ENCODE results near the gene TMIE. TPM values are rescaled to one million over a fixed set of nuclear protein-coding genes. Genes with fewer than 3 reads are reported as not detected.

The TMIE gene
- polyA plus RNA-seq, 2 of the 4 experiments (the other 2 are of a cell fraction) = 0.09 to 0.12 TPM

DNA sequence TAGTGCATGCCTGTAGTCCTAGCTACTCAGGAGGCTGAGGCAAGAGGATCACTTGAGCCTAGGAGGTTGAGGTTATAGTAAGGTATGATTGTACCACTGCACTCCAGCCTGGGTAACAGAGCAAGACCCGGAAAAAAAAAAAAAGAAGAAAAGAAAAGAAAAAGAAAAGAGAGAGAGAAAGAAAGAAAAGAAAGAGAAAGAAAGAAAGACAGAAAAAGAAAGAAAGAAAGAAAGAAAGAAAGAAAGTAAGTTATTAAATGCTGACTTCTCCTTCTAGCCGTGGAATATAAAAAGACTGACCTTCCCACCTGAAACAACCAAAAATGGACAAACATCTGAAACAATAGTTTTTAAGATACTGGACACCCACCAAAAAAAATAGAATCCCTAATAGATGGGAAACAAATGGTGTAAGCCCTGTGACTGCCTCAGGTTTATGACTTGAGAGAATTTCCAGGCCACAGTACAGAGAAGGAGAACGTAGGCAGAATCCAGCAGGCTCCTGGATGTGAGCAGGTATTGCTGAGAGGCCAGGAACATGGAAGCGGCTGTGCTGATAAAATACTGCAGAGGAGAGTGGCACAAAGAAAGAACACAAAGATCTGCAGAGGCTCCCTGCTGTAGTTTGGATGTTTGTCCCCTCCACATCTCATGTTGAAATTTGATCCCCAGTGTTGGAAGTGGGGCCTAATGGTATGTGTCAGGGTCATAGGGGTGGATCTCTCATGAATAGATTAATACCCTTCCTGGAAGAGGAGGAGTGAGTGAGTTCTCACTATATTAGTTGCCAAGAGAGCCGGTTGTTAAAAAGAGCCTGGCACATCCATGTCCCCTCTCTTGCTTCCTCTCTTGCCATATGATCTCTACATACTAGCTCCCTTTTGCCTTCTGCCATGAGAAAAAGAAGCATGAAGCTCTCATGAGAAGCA, 58.3 kb downstream of the TMIE start:
- WGBS (ENCODE audit: missing lambda C conversion rate) = 72% methylated on average over 5 of the region's 5 CpGs
- TF ChIP-seq POLR2A (IDR thresholded peaks at IDR 0.05; ENCODE audit: low read length) = no peak
- no peak for TF ChIP-seq NR3C1 (IDR thresholded peaks at IDR 0.05)
- TF ChIP-seq NFE2L2 (conservative IDR thresholded peaks at IDR 0.05; ENCODE audit: low read length) = no peak
- TF ChIP-seq EHMT2 (IDR thresholded peaks at IDR 0.05; ENCODE audit: low read depth) = no peak
- no peak for TF ChIP-seq JUN (IDR thresholded peaks at IDR 0.05)
- no peak for TF ChIP-seq BHLHE40 (IDR thresholded peaks at IDR 0.05; ENCODE audit: low read depth, low read length)
- TF ChIP-seq, protein P1, sequence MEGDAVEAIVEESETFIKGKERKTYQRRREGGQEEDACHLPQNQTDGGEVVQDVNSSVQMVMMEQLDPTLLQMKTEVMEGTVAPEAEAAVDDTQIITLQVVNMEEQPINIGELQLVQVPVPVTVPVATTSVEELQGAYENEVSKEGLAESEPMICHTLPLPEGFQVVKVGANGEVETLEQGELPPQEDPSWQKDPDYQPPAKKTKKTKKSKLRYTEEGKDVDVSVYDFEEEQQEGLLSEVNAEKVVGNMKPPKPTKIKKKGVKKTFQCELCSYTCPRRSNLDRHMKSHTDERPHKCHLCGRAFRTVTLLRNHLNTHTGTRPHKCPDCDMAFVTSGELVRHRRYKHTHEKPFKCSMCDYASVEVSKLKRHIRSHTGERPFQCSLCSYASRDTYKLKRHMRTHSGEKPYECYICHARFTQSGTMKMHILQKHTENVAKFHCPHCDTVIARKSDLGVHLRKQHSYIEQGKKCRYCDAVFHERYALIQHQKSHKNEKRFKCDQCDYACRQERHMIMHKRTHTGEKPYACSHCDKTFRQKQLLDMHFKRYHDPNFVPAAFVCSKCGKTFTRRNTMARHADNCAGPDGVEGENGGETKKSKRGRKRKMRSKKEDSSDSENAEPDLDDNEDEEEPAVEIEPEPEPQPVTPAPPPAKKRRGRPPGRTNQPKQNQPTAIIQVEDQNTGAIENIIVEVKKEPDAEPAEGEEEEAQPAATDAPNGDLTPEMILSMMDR (IDR thresholded peaks at IDR 0.05) = no peak
- ChIA-PET POLR2A (no interaction called here), CTCF (no interaction called here)
- Histone ChIP-seq H3K4me3 (no peak overlapping the region), H3K4me1 (no peaks in the 10 kb centered on the region), H3K4me2 (no peak overlapping the region), H3K27ac (no peak overlapping the region), H3K9me3 (0 out of 3 replicates have a peak, but pooled peaks cover under 1% of the 10 kb centered on the region)
- DNase-seq (ENCODE audit: low read depth in 1 of 2, low spot score in 1 of 2) = no peak
- FAIRE-seq = no peak
- ATAC-seq = no peak

Small RNA genes within 50 kb of the gene (small RNA-seq; reads per million reads assigned to genes)
- gene PRSS45 = 0 reads per million in 6 experiments

Other genes with a start within 250 kb of the TMIE start
- not detected in 2 replicates for gene LTF, start 236.5 kb upstream of the TMIE start, polyA plus RNA-seq (2011; rRNA removed)
- gene LTF, start 236.5 kb upstream of the TMIE start, polyA plus RNA-seq (2017; fragmentation: RNase III; extraction: RNeasy Plus Mini Kit Qiagen cat#74134 plus additional on column Dnase treatment) = not detected in 3 replicates
- gene RTP3, start 203.4 kb upstream of the TMIE start, polyA plus RNA-seq (2011; rRNA removed) = not detected in 2 replicates
- gene RTP3, start 203.4 kb upstream of the TMIE start, polyA plus RNA-seq (2017; fragmentation: RNase III; extraction: RNeasy Plus Mini Kit Qiagen cat#74134 plus additional on column Dnase treatment) = not detected in 3 replicates
- 0.03 TPM in 1 of 2 replicates, not detected in the other for gene LRRC2, start 135.1 kb upstream of the TMIE start, polyA plus RNA-seq (2011; rRNA removed)
- gene LRRC2, start 135.1 kb upstream of the TMIE start, polyA plus RNA-seq (2017; fragmentation: RNase III; extraction: RNeasy Plus Mini Kit Qiagen cat#74134 plus additional on column Dnase treatment) = not detected in 3 replicates
- not detected in 2 replicates for gene FAM240A, start 88.9 kb upstream of the TMIE start, polyA plus RNA-seq (2011; rRNA removed)
- gene FAM240A, start 88.9 kb upstream of the TMIE start, polyA plus RNA-seq (2017; fragmentation: RNase III; extraction: RNeasy Plus Mini Kit Qiagen cat#74134 plus additional on column Dnase treatment) = not detected in 3 replicates
- gene ALS2CL, start 7.7 kb upstream of the TMIE start, polyA plus RNA-seq (2011; rRNA removed) = 2.3 and 3.6 TPM in 2 replicates
- gene ALS2CL, start 7.7 kb upstream of the TMIE start, polyA plus RNA-seq (2017; fragmentation: RNase III; extraction: RNeasy Plus Mini Kit Qiagen cat#74134 plus additional on column Dnase treatment) = 3.3 to 4.0 TPM (median 3.9 TPM) in 3 replicates
- not detected in 2 replicates for gene PRSS50, start 16.5 kb downstream of the TMIE start, polyA plus RNA-seq (2011; rRNA removed)
- not detected in 3 replicates for gene PRSS50, start 16.5 kb downstream of the TMIE start, polyA plus RNA-seq (2017; fragmentation: RNase III; extraction: RNeasy Plus Mini Kit Qiagen cat#74134 plus additional on column Dnase treatment)
- not detected in 2 replicates for gene MYL3, start 162.1 kb downstream of the TMIE start, polyA plus RNA-seq (2011; rRNA removed)
- 0.25 TPM in 1 of 3 replicates, not detected in the others for gene MYL3, start 162.1 kb downstream of the TMIE start, polyA plus RNA-seq (2017; fragmentation: RNase III; extraction: RNeasy Plus Mini Kit Qiagen cat#74134 plus additional on column Dnase treatment)
- 0.20 and 0.45 TPM in 2 replicates for gene PTH1R, start 176.3 kb downstream of the TMIE start, polyA plus RNA-seq (2011; rRNA removed)
- gene PTH1R, start 176.3 kb downstream of the TMIE start, polyA plus RNA-seq (2017; fragmentation: RNase III; extraction: RNeasy Plus Mini Kit Qiagen cat#74134 plus additional on column Dnase treatment) = 0.53 to 0.76 TPM (median 0.54 TPM) in 3 replicates